GM23338 (cell line): ENCODE measurements around the gene HSD17B11.

Source experiments
- CREB1 ChIP-seq: fragments of 250-450 bp; sonication (Bioruptor Pico); IDR thresholded peaks from 2 replicates; pipeline ENCODE4 v1.5.0; 2020; ENCODE audit warnings: low read depth, mild to moderate bottlenecking, moderate library complexity
- CTCF ChIP-seq, 2 experiments: fragments of 200-600 bp in 1 of 2; sonication (generic) in 1 of 2; conservative IDR thresholded peaks; 2 replicates each; pipeline versions ENCODE4 v1.5.1 to v1.6.1; 2016 to 2017; ENCODE audit warnings: antibody characterized with exemption in 2 of 2, low read depth in 2 of 2, mild to moderate bottlenecking in 2 of 2, moderate library complexity in 1 of 2
- ETS1 ChIP-seq: IDR thresholded peaks from 2 replicates; pipeline ENCODE4 v1.6.1; 2016; ENCODE audit warnings: antibody characterized with exemption
- EZH2 ChIP-seq: fragments of 200-600 bp; sonication (generic); IDR thresholded peaks from one replicate; pipeline ENCODE4 v1.8.0; 2017; ENCODE audit warnings: antibody characterized with exemption, mild to moderate bottlenecking, low read depth; ENCODE audit not compliant: unreplicated experiment
- EZH2phosphoT487 ChIP-seq: fragments of 200-600 bp; sonication (generic); IDR thresholded peaks from one replicate; pipeline ENCODE4 v1.8.1; 2018; ENCODE audit warnings: antibody characterized with exemption; ENCODE audit not compliant: unreplicated experiment
- JUNB ChIP-seq: IDR thresholded peaks from one replicate; pipeline ENCODE4 v1.6.1; 2016; ENCODE audit warnings: antibody characterized with exemption; ENCODE audit not compliant: unreplicated experiment
- POLR2AphosphoS5 ChIP-seq: IDR thresholded peaks from 2 replicates; pipeline ENCODE4 v1.6.1; 2016; ENCODE audit warnings: antibody characterized with exemption, low read depth
- REST ChIP-seq: IDR thresholded peaks from one replicate; pipeline ENCODE4 v1.6.1; 2018; ENCODE audit warnings: antibody characterized with exemption; ENCODE audit not compliant: unreplicated experiment
- STAT1 ChIP-seq: IDR thresholded peaks from one replicate; pipeline ENCODE4 v1.6.1; 2016; ENCODE audit warnings: antibody characterized with exemption; ENCODE audit not compliant: unreplicated experiment

- TF ChIP-seq EZH2phosphoT487 (no peak), CTCF (conservative IDR thresholded peaks at IDR 0.05; ENCODE audit: low read depth in 2 of 2) (no peak), REST (no peak), EZH2 (no peak), POLR2AphosphoS5 (no peak), JUNB (no peak), CREB1 (no peak), STAT1 (no peak), ETS1 (no peak)
Observed at GRCh38 chr4:87382116-87382515, 8.9 kb downstream of the HSD17B11 start.
